Neural cell (in vitro differentiated cells): ENCODE data around the gene PRXL2B. TPM values are rescaled to one million over a fixed set of nuclear protein-coding genes. Genes with fewer than 3 reads are reported as not detected.

Experiments used
- H2AFZ ChIP-seq: fragments of 200-600, 300-800 bp; sonication (generic), shearing (Covaris generic); 2 replicates; pipeline ENCODE4 v1.6.0; 2014; ENCODE audit warnings: low read depth, mild to moderate bottlenecking, antibody characterized with exemption, low read length, moderate library complexity
- H3F3A ChIP-seq: fragments of 200-600 bp; shearing (Covaris generic); 2 replicates; pipeline ENCODE4 v1.6.1; 2016; ENCODE audit warnings: mild to moderate bottlenecking, moderate library complexity, mixed read lengths, antibody characterized with exemption, low read length; ENCODE audit not compliant: insufficient read depth, poor library complexity, severe bottlenecking
- H3K27ac ChIP-seq: fragments of 200-600, 300-800 bp; sonication (generic), shearing (Covaris generic); 2 replicates; pipeline ENCODE4 v1.5.1; 2014; ENCODE audit warnings: mild to moderate bottlenecking, low read length, moderate library complexity
- H3K27me3 ChIP-seq: fragments of 300-800, 200-600 bp; sonication (generic), shearing (Covaris generic); 2 replicates; pipeline ENCODE4 v1.6.0; 2014; ENCODE audit warnings: mild to moderate bottlenecking, low read depth, low read length, moderate library complexity; ENCODE audit not compliant: insufficient read depth
- H3K36me3 ChIP-seq: fragments of 300-800, 200-600 bp; sonication (generic), shearing (Covaris generic); 2 replicates; pipeline ENCODE4 v1.5.1; 2014; ENCODE audit warnings: mild to moderate bottlenecking, antibody characterized with exemption, low read length, moderate library complexity; ENCODE audit not compliant: insufficient read depth
- H3K4me2 ChIP-seq: fragments of 300-800, 200-600 bp; sonication (generic), shearing (Covaris generic); 2 replicates; pipeline ENCODE4 v1.6.0; 2014; ENCODE audit warnings: mild to moderate bottlenecking, low read length
- H3K4me3 ChIP-seq: fragments of 300-800, 200-600 bp; sonication (generic), shearing (Covaris generic); 2 replicates; pipeline ENCODE4 v1.5.1; 2014; ENCODE audit warnings: mild to moderate bottlenecking, low read length, moderate library complexity
- H3K79me2 ChIP-seq: fragments of 200-600 bp; shearing (Covaris generic); replicated peaks from 2 replicates; pipeline ENCODE4 v1.6.0; 2014; ENCODE audit warnings: mild to moderate bottlenecking, low read length, moderate library complexity; ENCODE audit not compliant: insufficient read depth
- H3K9ac ChIP-seq: fragments of 300-800, 200-600 bp; sonication (generic), shearing (Covaris generic); 2 replicates; pipeline ENCODE4 v1.6.1; 2016; ENCODE audit warnings: mild to moderate bottlenecking, low read length, mixed read lengths
- H3K9me2 ChIP-seq: fragments of 200-600 bp; shearing (Covaris generic); 2 replicates; pipeline ENCODE4 v1.6.1; 2016; ENCODE audit warnings: mild to moderate bottlenecking, low read length, mixed read lengths; ENCODE audit not compliant: insufficient read depth
- H3K9me3 ChIP-seq: fragments of 200-600, 300-800 bp; sonication (generic), shearing (Covaris generic); 2 replicates; pipeline ENCODE4 v1.6.1; 2016; ENCODE audit warnings: mild to moderate bottlenecking, mixed run types, low read length, moderate library complexity, mixed read lengths
- H4K20me1 ChIP-seq: fragments of 200-600 bp; shearing (Covaris generic); 2 replicates; pipeline ENCODE4 v1.6.1; 2016; ENCODE audit warnings: mild to moderate bottlenecking, mixed run types; ENCODE audit not compliant: insufficient read depth
- CTCF ChIP-seq: fragments of 450-650 bp; IDR thresholded peaks from 2 replicates; pipeline ENCODE4 v1.5.1; 2014; ENCODE audit warnings: antibody characterized with exemption, mild to moderate bottlenecking, moderate library complexity; ENCODE audit not compliant: poor library complexity, severe bottlenecking
- EP300 ChIP-seq: fragments of 450-650 bp; conservative IDR thresholded peaks from 2 replicates; pipeline ENCODE4 v1.6.1; 2014; ENCODE audit warnings: antibody characterized with exemption, mild to moderate bottlenecking, moderate library complexity; ENCODE audit not compliant: poor library complexity, severe bottlenecking
- EZH2 ChIP-seq: fragments of 200-600, 300-800 bp; shearing (Covaris generic), sonication (generic); IDR thresholded peaks from 2 replicates; pipeline ENCODE4 v1.6.1; 2014; ENCODE audit warnings: antibody characterized with exemption, low read length, borderline replicate concordance, mild to moderate bottlenecking; ENCODE audit not compliant: insufficient read depth, poor library complexity, severe bottlenecking
- MXI1 ChIP-seq: fragments of 450-650 bp; conservative IDR thresholded peaks from 2 replicates; pipeline ENCODE4 v1.6.1; 2014; ENCODE audit warnings: antibody characterized with exemption, mild to moderate bottlenecking; ENCODE audit not compliant: poor library complexity, severe bottlenecking
- POLR2AphosphoS5 ChIP-seq: IDR thresholded peaks from 2 replicates; pipeline ENCODE4 v1.6.1; 2012
- RAD21 ChIP-seq: fragments of 450-650 bp; conservative IDR thresholded peaks from 2 replicates; pipeline ENCODE4 v1.6.1; 2014; ENCODE audit warnings: antibody characterized with exemption, mild to moderate bottlenecking, moderate library complexity
- REST ChIP-seq: IDR thresholded peaks from 2 replicates; pipeline ENCODE4 v1.6.1; 2012; ENCODE audit warnings: borderline replicate concordance
- SMC3 ChIP-seq: fragments of 450-650 bp; conservative IDR thresholded peaks from 2 replicates; pipeline ENCODE4 v1.6.1; 2014; ENCODE audit warnings: antibody characterized with exemption, mild to moderate bottlenecking, moderate library complexity; ENCODE audit not compliant: poor library complexity
- TAF1 ChIP-seq: IDR thresholded peaks from 2 replicates; pipeline ENCODE4 v1.6.1; 2012; ENCODE audit warnings: low read depth
- polyA minus RNA-seq: library from RNA; depleted of rRNA, polyadenylated mRNA; stranded (reverse); fragments of >200 nt; gene quantifications from 2 replicates; pipeline ENCODE4 v1.2.3, GENCODE V29; 2014
- polyA plus RNA-seq: library from polyadenylated mRNA; depleted of rRNA; stranded (reverse); fragments of >200 nt; gene quantifications from 2 replicates; pipeline ENCODE4 v1.2.3, GENCODE V29; 2014

PRXL2B gene
- polyA plus RNA-seq = 29.0 and 35.9 TPM in 2 replicates
- 19.2 and 26.8 TPM in 2 replicates for polyA minus RNA-seq

- Histone ChIP-seq H3K4me3 (peak within 1 kb of the TSS; percentile 95), H4K20me1 (no peaks in the 10 kb centered on the region), H3F3A (no peaks in the 10 kb centered on the region), H2AFZ (peak within 1 kb of the TSS; percentile 65), H3K79me2 (no peaks in the 10 kb centered on the region), H3K9me3 (no peaks in the 10 kb centered on the region), H3K36me3 (no peaks in the 10 kb centered on the region), H3K27ac (peak within 1 kb of the TSS; percentile 80), H3K9ac (peak within 1 kb of the TSS; percentile 85), H3K4me2 (peak within 1 kb of the TSS; percentile 97), H3K27me3 (no peaks in the 10 kb centered on the region), H3K9me2 (no peaks in the 10 kb centered on the region)
- peak; percentile 7 for TF ChIP-seq SMC3
- peak; percentile 72 for TF ChIP-seq POLR2AphosphoS5
- TF ChIP-seq TAF1 = no peak
- TF ChIP-seq MXI1 = peak; percentile 56
- TF ChIP-seq REST = peak; percentile 54
- TF ChIP-seq EP300 = no peak
Measured at GRCh38 chr1:2586154-2587070, at the start of gene PRXL2B. PRXL2B (plus strand) TSS chr1:2586777; CDS start chr1:2586886, 109 bp downstream.

- H2AFZ ChIP-seq = no peak overlapping the region
- no peaks in the 10 kb centered on the region for H3K9me2 ChIP-seq
- H3K9me3 ChIP-seq = no peaks in the 10 kb centered on the region
- TF ChIP-seq EP300 (no peak), CTCF (no peak), EZH2 (no peak), TAF1 (no peak), REST (no peak), MXI1 (no peak), POLR2AphosphoS5 (no peak), RAD21 (no peak), SMC3 (no peak)
- no peak overlapping the region for H3K4me2 ChIP-seq
- no peaks in the 10 kb centered on the region for H3F3A ChIP-seq
- no peaks in the 10 kb centered on the region for H4K20me1 ChIP-seq
- H3K4me3 ChIP-seq = no peak overlapping the region
- no peaks in the 10 kb centered on the region for H3K27me3 ChIP-seq
- H3K79me2 ChIP-seq = no peaks in the 10 kb centered on the region
- H3K9ac ChIP-seq = no peak overlapping the region
- H3K36me3 ChIP-seq = no peaks in the 10 kb centered on the region
- H3K27ac ChIP-seq = no peak overlapping the region
Measured at GRCh38 chr1:2537784-2538115, 48.8 kb upstream of the PRXL2B start.
